SU-DHL-6 (cell line): ENCODE data around the gene GPR161.

ENCODE experiments used
- CTCF ChIP-seq: fragments of 200-600 bp; sonication (generic); IDR thresholded peaks from one replicate; pipeline ENCODE4 v1.5.1; 2017; ENCODE audit warnings: antibody characterized with exemption, mild to moderate bottlenecking, low read length, moderate library complexity; ENCODE audit not compliant: insufficient read depth, poor library complexity, severe bottlenecking
- EZH2phosphoT487 ChIP-seq: fragments of 200-600 bp; sonication (generic), shearing (Covaris generic); conservative IDR thresholded peaks from 2 replicates; pipeline ENCODE4 v1.6.1; 2018; ENCODE audit warnings: mild to moderate bottlenecking, antibody characterized with exemption, low read length, moderate library complexity, mixed read lengths

- TF ChIP-seq CTCF (no peak), EZH2phosphoT487 (no peak)
These were observed 9.4 kb upstream of the GPR161 start for GRCh38 chr1:168146160-168146539.
